Natural killer cell treated with Interleukin-12 subunit alpha and Interleukin-12 subunit beta and Interleukin-15 and Interleukin-18, amount 100 ng/mL, for 72 hours (primary cell): ENCODE results near the gene TTC7B. TPM values are rescaled to one million over a fixed set of nuclear protein-coding genes. Genes with fewer than 3 reads are reported as not detected.
"Not testable (repeated sequence)": the region's sequence is repeated elsewhere in the genome, so short reads cannot be mapped to it uniquely, and the experiment has no call there.

Source experiments
- ATAC-seq, 2 donors: fragments of 150-1000 bp; cut with Tn5 transposase in 1 of 2; sonication (Bioruptor Pico), chemical (Tn5 transposase) in 1 of 2; 2 replicates each; pipeline ENCODE4 v1.10.0; 2021
- DNase-seq: peaks from one replicate; pipeline ENCODE4 v3.0.0; 2022; ENCODE audit warnings: low spot score
- H3K27ac Mint-ChIP-seq, 2 donors: 1 replicate in 1 of 2; 2 replicates in 1 of 2; pipeline ENCODE4 v1.8.0; 2022; ENCODE audit warnings: mixed read lengths in 2 of 2, mild to moderate bottlenecking in 1 of 2, moderate library complexity in 1 of 2
- H3K27me3 Mint-ChIP-seq, 2 donors: 1 replicate in 1 of 2; 2 replicates in 1 of 2; pipeline ENCODE4 v1.8.0; 2022; ENCODE audit warnings: mixed read lengths in 2 of 2
- H3K36me3 Mint-ChIP-seq: one replicate; pipeline ENCODE4 v1.8.0; 2022; ENCODE audit warnings: mixed read lengths
- H3K4me1 Mint-ChIP-seq, 2 donors: 1 replicate in 1 of 2; 2 replicates in 1 of 2; pipeline ENCODE4 v1.8.0; 2022; ENCODE audit warnings: low read depth in 2 of 2, mixed read lengths in 2 of 2, mild to moderate bottlenecking in 1 of 2
- H3K4me3 Mint-ChIP-seq: one replicate; pipeline ENCODE4 v1.8.0; 2022; ENCODE audit warnings: mixed read lengths
- H3K9me3 Mint-ChIP-seq: 2 replicates; pipeline ENCODE4 v1.8.0; 2022; ENCODE audit warnings: mixed read lengths
- total RNA-seq, 2 donors: library from RNA; stranded (reverse); gene quantifications; one replicate each; pipeline ENCODE4 v1.2.3, GENCODE V29; 2022

Gene TTC7B
- total RNA-seq, 2 donors from 2014 or later: 8.9 to 24.5 TPM

DNA sequence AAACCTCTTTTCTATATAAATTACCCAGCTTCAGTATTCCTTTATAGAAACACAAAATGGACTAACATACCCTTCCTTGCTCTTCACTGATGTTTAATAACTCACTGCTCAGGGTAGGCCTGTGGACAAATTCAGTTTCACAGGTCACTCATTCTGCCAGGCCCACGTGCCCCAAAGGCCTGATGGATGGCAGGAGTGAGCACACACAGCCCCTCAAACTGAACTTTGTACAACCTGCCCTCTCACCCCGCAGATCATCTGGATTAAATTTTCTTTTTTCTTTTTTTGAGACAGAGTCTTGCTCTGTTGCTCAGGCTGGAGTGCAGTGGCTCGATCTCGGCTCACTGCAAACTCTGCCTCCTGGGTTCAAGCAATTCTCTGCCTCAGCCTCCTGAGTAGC lies 24.4 kb upstream of the TTC7B start:
- not testable (repeated sequence) for H3K27me3 Mint-ChIP-seq, H3K36me3 Mint-ChIP-seq, DNase-seq, ATAC-seq, H3K9me3 Mint-ChIP-seq, H3K4me1 Mint-ChIP-seq, H3K4me3 Mint-ChIP-seq
- peak overlapping the region in 1 of 2 donors; percentile 63 for H3K27ac Mint-ChIP-seq

DNA sequence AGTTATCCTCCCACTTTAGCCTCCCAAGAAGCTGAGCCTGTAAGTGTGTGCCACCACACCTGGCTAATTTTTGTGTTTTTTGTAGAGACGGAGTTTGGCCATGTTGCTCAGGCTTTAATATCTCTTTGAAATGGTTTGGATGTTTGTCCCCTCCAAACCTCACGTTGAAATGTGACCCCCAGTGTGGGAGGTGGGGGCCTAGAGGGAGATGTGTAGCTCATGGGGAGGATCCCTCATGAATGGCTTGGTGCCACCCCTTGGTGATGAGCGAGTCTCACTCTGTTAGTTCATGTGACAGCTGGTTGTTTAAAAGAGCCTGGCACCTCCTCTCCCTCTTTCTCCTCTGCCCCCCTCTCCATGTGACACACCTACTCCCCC lies 23.6 kb upstream of the TTC7B start:
- DNase-seq (no peak), ATAC-seq (no peak)
- Mint-ChIP-seq H3K9me3 (no peaks in the 10 kb centered on the region), H3K4me1 (peaks cover 10 to 12% of the 10 kb centered on the region in 2 donors), H3K36me3 (no peaks in the 10 kb centered on the region), H3K27ac (no peak overlapping the region), H3K4me3 (no peak overlapping the region), H3K27me3 (no peaks in the 10 kb centered on the region)

DNA sequence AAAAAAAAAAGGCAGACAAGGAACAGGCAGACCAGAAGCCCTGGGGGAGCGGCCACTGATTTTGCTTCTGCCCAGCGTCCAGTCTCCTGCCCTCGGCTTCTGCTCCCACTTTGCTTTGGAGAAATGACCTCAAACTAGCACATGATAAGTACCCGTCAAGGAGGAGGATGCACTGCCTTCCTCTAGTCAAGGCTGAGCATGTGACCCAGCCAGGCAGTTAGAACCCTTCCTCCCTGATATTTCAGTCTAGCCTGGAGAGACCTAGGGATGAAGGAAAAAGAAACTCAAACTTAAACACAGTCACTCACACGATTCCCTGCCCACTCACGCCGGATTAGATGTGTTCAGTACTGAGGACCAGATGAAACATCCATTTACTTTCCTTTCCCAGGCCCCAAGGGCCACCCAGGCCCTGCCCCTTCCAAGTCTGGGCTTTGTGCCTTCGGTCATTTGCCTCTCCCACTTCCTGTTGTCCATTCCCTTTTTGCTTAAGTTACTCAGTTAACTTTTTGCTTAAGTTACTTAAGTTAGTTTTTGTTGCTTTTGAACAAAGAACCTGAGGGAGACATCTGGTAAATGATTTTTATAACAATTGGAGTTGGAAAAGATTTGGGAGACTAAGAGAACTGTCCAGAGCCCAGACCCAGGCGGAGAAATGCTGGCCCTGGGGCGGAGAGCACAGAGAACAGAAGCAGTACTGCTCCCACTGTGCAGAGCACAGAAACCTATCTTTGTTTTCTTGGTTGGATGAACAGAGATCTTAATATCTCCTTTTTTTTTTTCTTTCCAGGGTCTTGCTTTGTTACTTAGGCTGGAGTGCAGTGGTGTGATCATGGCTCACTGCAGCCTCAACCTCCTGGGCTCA lies 23.0 kb upstream of the TTC7B start:
- peaks cover 11 to 12% of the 10 kb centered on the region in 2 donors for H3K4me1 Mint-ChIP-seq
- no peak overlapping the region for H3K4me3 Mint-ChIP-seq
- no peaks in the 10 kb centered on the region for H3K27me3 Mint-ChIP-seq
- no peak for ATAC-seq
- no peaks in the 10 kb centered on the region for H3K36me3 Mint-ChIP-seq
- H3K9me3 Mint-ChIP-seq: no peaks in the 10 kb centered on the region
- H3K27ac Mint-ChIP-seq: no peak overlapping the region
- DNase-seq: no peak

DNA sequence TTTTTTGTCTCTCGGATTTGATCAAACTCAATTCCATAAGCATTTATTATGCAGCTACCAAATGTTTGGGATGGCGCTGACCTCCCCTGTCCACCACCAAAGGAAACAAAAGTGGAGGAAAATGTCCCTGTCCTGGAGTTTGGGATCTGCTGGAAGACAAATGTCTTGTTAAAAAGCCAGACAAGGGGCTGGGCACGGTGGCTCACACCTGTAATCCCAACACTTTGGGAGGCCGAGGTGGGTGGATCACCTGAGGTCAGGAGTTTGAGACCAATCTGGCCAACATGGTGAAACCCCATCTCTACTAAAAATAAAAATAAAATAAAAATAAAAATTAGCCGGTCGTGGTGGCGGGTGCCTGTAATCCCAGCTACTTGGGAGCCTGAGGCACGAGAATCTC lies 22.3 kb upstream of the TTC7B start:
- H3K27me3 Mint-ChIP-seq, ATAC-seq, DNase-seq: not testable (repeated sequence)

DNA sequence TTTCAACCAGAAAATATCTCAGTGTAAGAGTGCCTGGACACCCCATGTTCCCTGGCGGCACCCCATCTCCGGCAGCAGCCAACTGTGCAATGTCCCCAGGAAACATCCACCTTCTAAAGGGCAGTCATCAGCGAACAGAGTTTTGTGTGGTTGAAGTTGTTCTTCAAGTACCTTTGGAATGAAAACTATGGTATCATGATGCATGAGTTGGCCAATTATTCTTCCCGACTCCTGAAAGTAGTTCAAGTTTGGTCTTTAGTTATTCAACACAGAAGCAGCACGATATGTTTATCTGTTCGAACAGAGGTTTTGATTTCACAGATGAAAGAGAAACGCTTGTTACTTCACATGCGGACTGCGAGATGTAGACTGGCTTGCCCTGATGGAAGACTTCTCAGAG lies 21.1 kb upstream of the TTC7B start:
- no peaks in the 10 kb centered on the region for H3K36me3 Mint-ChIP-seq
- H3K9me3 Mint-ChIP-seq: no peaks in the 10 kb centered on the region
- DNase-seq (no peak), ATAC-seq (no peak)
- H3K4me3 Mint-ChIP-seq: no peak overlapping the region
- peaks cover 5 to 6% of the 10 kb centered on the region in 2 donors for H3K4me1 Mint-ChIP-seq
- H3K27me3 Mint-ChIP-seq: peaks cover 0 to 2% of the 10 kb centered on the region in 2 donors
- H3K27ac Mint-ChIP-seq: no peak overlapping the region

More for the DNA sequence above, 22.3 kb upstream of the TTC7B start:
- H3K9me3 Mint-ChIP-seq, H3K4me3 Mint-ChIP-seq, H3K27ac Mint-ChIP-seq, H3K36me3 Mint-ChIP-seq: not testable (repeated sequence)
- peaks cover 11 to 12% of the 10 kb centered on the region in 2 donors for H3K4me1 Mint-ChIP-seq

DNA sequence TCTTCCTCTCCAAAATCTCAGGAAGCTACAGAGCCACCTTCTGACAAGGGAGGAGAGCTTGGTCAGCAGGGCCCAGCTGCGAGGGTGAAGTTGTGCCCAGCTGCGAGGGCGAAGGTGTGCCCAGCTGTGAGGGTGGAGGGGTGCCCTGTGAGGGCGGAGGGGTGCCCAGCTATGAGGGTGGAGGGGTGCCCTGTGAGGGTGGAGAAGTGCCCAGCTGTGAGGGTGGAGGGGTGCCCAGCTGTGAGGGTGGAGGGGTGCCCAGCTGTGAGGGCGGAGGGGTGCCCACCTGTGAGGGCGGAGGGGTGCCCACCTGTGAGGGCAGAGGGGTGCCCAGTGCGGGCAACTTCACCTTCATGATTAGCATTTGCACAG lies 20.4 kb upstream of the TTC7B start:
- no peak for ATAC-seq
- no peaks in the 10 kb centered on the region for H3K9me3 Mint-ChIP-seq
- H3K27me3 Mint-ChIP-seq: peaks cover 0 to 4% of the 10 kb centered on the region in 2 donors
- H3K27ac Mint-ChIP-seq: no peak overlapping the region
- no peak overlapping the region for H3K4me3 Mint-ChIP-seq
- peaks cover 6 to 7% of the 10 kb centered on the region in 2 donors for H3K4me1 Mint-ChIP-seq
- no peaks in the 10 kb centered on the region for H3K36me3 Mint-ChIP-seq
- DNase-seq: no peak

DNA sequence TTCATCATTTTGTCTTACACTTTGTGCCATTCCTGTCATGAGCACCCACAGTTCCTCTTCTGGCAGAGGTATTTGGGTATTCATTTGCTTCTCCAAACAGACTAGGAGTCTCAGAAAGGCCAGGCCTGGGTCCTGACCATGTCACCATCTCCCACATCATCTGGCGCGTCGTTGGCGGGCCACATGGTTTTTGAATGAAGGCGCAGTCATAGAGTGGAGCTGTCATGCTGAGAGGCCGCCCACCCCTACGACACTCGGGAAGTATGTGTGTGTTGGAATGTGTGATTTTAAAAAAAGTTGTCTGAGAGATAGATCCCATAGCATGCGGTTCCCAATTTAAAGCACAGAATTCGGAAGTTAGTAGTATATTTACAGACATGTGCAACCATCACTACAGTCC lies 15.6 kb upstream of the TTC7B start:
- peaks cover 4% of the 10 kb centered on the region for H3K9me3 Mint-ChIP-seq
- H3K4me3 Mint-ChIP-seq: no peak overlapping the region
- peaks cover 29% of the 10 kb centered on the region in 2 donors for H3K4me1 Mint-ChIP-seq
- H3K36me3 Mint-ChIP-seq: no peaks in the 10 kb centered on the region
- peak overlapping the region in 1 of 2 donors; percentile 80 for H3K27ac Mint-ChIP-seq
- ATAC-seq (no peak), DNase-seq (no peak)
- peaks cover 0 to 5% of the 10 kb centered on the region in 2 donors for H3K27me3 Mint-ChIP-seq

DNA sequence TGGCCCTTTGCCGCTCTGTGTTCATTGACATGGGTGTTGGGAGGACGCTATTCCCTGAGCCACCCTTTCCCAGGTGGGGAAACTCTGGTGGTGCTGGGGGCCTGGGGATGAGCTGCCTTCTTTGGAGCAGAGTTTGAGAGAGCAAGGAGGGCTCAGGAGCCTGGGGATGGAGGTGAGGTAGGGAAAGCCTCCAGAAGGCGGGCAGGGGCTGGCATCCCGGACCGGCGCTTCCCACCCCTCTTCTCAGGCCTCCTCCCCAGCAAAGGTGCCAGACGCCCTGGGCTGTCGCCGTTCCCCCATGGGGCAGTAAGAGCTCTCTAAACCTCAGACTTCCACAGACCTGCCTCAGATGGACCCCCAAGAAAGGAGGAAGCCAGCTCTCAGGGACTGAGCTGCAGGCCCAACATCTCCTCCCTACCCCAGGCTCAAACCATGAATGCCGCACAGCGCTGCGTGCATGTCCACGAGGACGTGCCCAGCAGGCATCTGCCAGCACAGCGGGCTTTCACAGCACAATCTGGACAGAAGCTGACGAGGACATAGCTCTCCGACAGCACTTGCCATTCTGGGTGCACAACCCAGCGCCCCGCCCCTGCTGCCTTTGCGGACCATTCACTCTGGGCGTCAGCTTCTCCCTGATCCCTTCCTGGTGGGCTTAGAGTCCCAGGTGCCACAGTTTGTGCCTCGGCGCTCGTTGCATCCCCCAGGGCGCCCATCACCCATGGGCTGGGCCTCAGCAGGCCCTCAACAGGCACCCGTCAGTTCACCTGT lies 14.9 kb upstream of the TTC7B start:
- no peak for ATAC-seq
- peaks cover 29% of the 10 kb centered on the region in 2 donors for H3K4me1 Mint-ChIP-seq
- H3K4me3 Mint-ChIP-seq: no peak overlapping the region
- peaks cover 4% of the 10 kb centered on the region for H3K9me3 Mint-ChIP-seq
- DNase-seq: no peak
- H3K27me3 Mint-ChIP-seq: peaks cover 0 to 5% of the 10 kb centered on the region in 2 donors
- H3K27ac Mint-ChIP-seq: peak overlapping the region in 1 of 2 donors; percentile 80
- no peaks in the 10 kb centered on the region for H3K36me3 Mint-ChIP-seq

DNA sequence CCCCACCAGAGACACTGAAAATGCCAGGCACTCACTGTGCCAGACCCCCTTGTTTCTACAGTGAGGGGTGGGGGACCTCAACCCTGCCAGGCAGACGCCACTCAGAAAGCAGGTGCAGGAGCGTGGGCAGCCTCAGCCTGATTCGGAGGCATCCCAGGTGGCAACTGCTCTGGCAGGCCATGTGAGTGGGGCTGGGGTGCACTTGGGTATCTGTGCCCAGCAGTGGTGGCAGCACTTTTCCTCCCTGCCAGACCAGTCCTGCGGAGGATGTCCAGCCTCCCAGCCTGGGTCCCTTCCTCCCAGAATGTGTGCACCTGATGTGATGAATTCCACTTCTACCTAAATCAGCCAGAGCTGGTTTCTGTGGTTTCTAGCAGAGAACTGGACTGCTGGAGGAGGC lies 13.4 kb upstream of the TTC7B start:
- Mint-ChIP-seq H3K36me3 (no peaks in the 10 kb centered on the region), H3K4me3 (no peak overlapping the region), H3K9me3 (peaks cover 4% of the 10 kb centered on the region), H3K27ac (peak overlapping the region; percentile 99 to 100), H3K4me1 (peaks cover 23 to 24% of the 10 kb centered on the region in 2 donors), H3K27me3 (peaks cover 0 to 5% of the 10 kb centered on the region in 2 donors)
- ATAC-seq: no peak
- DNase-seq: no peak

DNA sequence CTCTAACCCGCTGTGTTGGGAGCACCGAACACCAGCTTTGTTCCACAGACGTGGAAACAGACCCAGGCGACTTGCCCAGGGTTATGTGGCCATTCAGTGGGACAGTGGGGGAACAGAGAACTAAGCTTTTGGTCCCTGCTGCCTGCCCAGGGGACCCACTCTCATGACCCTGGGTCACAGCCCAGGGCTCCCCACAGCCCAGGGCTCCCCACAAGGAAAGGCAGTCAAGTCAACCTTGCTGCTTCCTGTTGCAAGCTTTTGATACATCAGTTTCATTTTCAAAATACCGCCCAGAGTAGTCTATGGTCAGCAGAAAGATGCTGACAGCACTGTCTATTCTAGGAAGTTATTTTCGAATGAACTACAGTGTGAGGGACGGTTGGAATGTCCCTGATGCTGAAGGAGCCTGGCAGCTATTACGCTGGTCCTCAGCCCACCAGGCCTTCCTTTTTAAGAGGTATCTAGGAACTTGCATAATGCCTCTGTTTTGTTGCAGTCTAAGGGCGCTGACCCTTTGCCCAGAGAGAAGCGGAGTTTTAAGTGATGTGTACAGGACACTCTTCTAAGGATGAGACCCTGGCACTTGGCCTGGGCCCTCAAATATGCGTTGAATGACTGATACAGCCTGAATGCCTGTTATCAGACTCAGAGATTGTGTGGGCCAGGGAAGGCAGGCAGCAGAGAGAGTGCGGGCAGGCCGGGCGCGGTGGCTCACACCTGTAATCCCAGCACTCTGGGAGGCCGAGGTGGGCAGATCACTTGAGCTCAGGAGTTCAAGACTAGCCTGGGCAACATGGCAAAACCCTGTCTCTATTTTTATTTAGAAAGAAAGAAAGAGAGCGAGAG lies 12.6 kb upstream of the TTC7B start:
- Mint-ChIP-seq H3K27me3 (peaks cover 0 to 3% of the 10 kb centered on the region in 2 donors), H3K36me3 (peaks cover 5% of the 10 kb centered on the region), H3K4me1 (peaks cover 23 to 24% of the 10 kb centered on the region in 2 donors), H3K27ac (peak overlapping the region; percentile 99 to 100), H3K4me3 (peak overlapping the region; percentile 90), H3K9me3 (peaks cover 8% of the 10 kb centered on the region)
- ATAC-seq: peak; percentile 85 to 87
- DNase-seq: peak; percentile 77

DNA sequence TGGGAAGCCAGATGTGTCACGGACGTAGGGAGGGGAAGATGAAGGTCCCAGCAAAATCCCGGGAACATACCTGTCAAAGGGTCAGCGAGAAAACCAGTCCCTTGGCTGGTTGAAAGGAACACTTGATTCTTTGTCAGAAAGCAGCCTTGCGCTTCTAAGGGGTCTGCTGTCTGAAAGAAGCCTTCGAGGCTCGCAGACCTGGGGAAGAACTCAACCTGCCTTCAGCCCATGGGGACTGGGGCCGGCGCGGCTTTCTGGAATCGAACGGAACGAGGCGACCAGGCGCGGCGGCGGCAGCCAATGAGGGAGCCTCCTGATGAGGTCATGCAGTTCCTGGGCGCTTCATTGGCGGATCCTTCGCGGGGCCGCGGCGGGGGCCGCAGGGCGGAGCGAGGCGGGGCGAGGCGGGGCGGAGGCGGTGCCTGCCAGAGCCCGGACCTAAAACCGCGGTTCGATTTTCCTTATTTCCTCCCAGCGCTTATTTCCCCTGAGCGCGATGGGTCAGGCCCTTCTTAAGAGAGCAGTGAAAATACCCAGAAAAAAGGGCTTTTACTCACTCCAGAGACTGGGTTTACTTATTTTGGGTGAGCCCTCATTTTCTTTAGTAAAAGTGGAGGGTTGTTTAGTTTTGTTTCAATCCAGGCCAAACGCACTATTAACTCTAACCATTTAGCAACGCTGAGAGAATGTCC lies 11.8 kb upstream of the TTC7B start:
- Mint-ChIP-seq H3K36me3 (peaks cover 6% of the 10 kb centered on the region), H3K9me3 (peaks cover 11% of the 10 kb centered on the region), H3K4me1 (peaks cover 23 to 24% of the 10 kb centered on the region in 2 donors), H3K27me3 (peaks cover 0 to 3% of the 10 kb centered on the region in 2 donors), H3K4me3 (peak overlapping the region; percentile 90), H3K27ac (peak overlapping the region; percentile 99 to 100)
- peak; percentile 96 for DNase-seq
- ATAC-seq: peak; percentile 97

DNA sequence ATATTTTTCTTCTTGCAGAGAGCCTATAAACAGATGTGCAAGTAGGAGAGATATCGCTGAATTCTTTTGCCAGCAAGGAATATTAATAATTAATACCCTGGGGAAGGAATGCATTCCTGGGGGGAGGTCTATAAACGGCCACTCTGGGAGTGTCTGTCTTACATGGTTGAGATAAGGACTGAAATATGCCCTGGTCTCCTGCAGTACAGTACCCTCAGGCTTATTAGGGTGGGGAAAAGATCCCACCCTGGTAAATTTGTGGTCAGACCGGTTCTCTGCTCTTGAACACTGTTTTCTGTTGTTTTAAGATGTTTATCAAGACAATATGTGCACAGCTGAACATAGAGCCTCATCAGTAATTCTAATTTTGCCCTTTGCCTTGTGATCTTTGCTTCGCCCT lies 7.3 kb upstream of the TTC7B start:
- not testable (repeated sequence) for H3K9me3 Mint-ChIP-seq, DNase-seq, H3K27me3 Mint-ChIP-seq, H3K4me3 Mint-ChIP-seq, H3K36me3 Mint-ChIP-seq, H3K27ac Mint-ChIP-seq, ATAC-seq
- peaks cover 21 to 32% of the 10 kb centered on the region in 2 donors for H3K4me1 Mint-ChIP-seq

DNA sequence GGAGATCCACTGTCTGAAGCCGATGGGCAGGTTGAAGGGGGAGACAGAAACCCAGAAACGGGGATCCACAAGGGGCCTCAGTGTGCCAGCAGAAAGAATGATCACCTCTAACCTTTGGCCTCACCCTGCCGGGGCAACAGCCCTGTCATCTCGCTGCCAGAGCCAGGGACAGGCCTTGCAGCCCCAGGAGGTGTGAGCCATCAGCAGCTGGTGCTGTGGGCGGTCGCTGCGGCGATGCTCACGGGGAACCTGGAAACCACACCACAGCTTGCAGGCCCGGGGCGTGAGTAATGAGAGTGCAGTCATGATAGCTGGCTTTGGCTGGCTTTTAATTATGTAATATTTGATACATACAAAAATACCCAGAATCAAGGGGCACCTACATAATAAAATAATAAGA lies 4.7 kb upstream of the TTC7B start:
- no peak overlapping the region for H3K4me3 Mint-ChIP-seq
- peak overlapping the region in 1 of 2 donors; percentile 77 for H3K27ac Mint-ChIP-seq
- H3K4me1 Mint-ChIP-seq: peaks cover 15 to 23% of the 10 kb centered on the region in 2 donors
- peaks cover 4 to 5% of the 10 kb centered on the region in 2 donors for H3K27me3 Mint-ChIP-seq
- H3K36me3 Mint-ChIP-seq: peaks cover 6% of the 10 kb centered on the region
- peaks cover 7% of the 10 kb centered on the region for H3K9me3 Mint-ChIP-seq
- ATAC-seq: peak; percentile 91 to 95
- DNase-seq: peak; percentile 89
